ENCODE measurements around the gene SKP2. TPM values are rescaled to one million over a fixed set of nuclear protein-coding genes. Genes with fewer than 3 reads are reported as not detected.

The SKP2 gene
- total RNA-seq, 2 donors from 2014 or later: 8.9 to 14.7 TPM

DNA sequence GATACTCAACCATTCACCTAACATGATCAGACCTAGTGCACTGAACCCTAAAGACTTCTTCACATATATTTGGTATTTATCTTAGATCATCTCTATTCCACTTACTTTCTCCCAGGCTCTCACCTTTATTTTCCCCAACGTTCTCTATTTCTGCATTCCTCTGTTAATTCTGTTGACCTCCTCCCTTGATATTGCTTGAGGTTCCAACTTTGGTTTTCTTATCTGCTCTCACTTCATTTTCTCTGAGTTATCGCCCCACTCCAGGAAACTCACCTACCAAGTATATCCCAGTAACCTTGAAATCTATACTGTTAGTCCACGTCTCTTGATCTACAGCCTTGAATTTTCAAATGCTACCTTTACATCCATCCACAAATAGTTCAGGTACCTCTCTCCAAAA is 80.6 kb downstream of the SKP2 start:
- intact Hi-C loops (cut with DNase I): no loop called here
- DNase-seq (ENCODE audit: low spot score): no peak

Small RNA genes lying within 50 kb of the gene (microRNA-seq; reads per million reads assigned to microRNA genes)
- gene MIR580 (ENCODE audit: borderline microRNAs expressed in 2 of 2): 0.52 to 1.3 reads per million in 2 donors

Other genes starting within 250 kb of the SKP2 start
- not detected for gene CAPSL, start 213.5 kb upstream of the SKP2 start, total RNA-seq
- not detected for gene UGT3A1, start 160.7 kb upstream of the SKP2 start, total RNA-seq
- gene UGT3A2, start 85.2 kb upstream of the SKP2 start, total RNA-seq: not detected
- gene LMBRD2, start 224 bp upstream of the SKP2 start, total RNA-seq: 10 to 100 TPM; 12.3 to 14.9 TPM
- gene NADK2, start 89.8 kb downstream of the SKP2 start, total RNA-seq: 10 to 100 TPM; 30.9 to 31.8 TPM
- 1 to 10 TPM in 1 of 2 donors, under 1 TPM in 1; 0.76 to 2.2 TPM for gene RANBP3L, start 149.8 kb downstream of the SKP2 start, total RNA-seq

All from posterior vena cava (tissue), 2 donors.